Measurements from ENCODE around the gene CCDC188.

The CCDC188 gene

DNA sequence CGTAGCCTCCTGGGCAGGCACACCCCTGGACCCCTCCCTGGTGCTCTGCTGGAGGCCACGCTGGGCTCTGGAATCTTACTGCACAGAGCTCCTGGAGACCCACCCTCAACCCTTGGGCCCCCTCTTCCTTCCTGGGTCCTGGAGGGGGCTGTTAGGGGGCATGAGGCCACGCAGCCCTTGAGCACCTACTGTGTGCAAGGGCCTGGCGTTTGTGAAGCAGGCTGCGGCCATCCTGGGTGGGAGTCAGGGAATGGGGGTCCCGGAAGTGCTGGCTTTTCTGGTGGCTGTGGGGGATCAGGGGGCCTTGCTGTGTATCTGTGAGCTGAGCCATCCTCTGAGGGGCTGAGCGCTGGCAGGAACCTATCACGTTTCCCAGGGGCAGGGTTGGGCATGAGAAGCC, 40.9 kb upstream of the CCDC188 start:
- no peak overlapping the region for H3K4me3 ChIP-seq (ENCODE audit: low read depth, low read length)
- H3K9me3 ChIP-seq: no peaks in the 10 kb centered on the region
- no peaks in the 10 kb centered on the region for H3K4me1 ChIP-seq
- no peaks in the 10 kb centered on the region for H3K36me3 ChIP-seq
- no peak for DNase-seq
- TF ChIP-seq, protein P1, sequence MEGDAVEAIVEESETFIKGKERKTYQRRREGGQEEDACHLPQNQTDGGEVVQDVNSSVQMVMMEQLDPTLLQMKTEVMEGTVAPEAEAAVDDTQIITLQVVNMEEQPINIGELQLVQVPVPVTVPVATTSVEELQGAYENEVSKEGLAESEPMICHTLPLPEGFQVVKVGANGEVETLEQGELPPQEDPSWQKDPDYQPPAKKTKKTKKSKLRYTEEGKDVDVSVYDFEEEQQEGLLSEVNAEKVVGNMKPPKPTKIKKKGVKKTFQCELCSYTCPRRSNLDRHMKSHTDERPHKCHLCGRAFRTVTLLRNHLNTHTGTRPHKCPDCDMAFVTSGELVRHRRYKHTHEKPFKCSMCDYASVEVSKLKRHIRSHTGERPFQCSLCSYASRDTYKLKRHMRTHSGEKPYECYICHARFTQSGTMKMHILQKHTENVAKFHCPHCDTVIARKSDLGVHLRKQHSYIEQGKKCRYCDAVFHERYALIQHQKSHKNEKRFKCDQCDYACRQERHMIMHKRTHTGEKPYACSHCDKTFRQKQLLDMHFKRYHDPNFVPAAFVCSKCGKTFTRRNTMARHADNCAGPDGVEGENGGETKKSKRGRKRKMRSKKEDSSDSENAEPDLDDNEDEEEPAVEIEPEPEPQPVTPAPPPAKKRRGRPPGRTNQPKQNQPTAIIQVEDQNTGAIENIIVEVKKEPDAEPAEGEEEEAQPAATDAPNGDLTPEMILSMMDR (IDR thresholded peaks at IDR 0.05; ENCODE audit: low read depth, low read length): no peak
- no peaks in the 10 kb centered on the region for H3K27me3 ChIP-seq

DNA sequence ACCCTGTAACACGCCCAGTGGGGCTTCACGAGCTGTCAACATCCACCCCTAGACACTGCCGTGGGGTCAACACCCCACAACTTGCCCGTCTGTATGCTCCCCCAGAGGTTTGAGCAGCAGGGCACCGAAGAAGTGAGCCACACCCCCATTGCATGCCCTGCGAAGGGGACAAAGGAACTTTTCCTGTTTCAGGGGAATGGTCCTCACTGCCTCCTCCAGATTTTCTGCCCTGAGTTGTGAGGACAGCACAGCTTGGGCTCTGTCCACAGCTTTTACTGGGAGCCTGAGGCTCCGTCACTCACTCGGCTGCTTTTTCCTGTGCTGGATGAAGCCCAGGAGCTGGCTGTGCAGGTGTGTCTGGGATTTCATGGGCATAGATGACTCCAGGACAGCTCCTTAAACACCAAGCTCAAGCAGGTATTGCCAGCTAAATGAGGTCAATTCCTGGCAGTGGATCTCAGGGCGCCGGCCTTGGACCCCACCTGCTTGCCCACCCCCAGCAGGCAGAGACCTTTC, 40.2 kb upstream of the CCDC188 start:
- TF ChIP-seq, protein P1 (IDR thresholded peaks at IDR 0.05; ENCODE audit: low read depth, low read length): no peak
- no peak for DNase-seq
- H3K27me3 ChIP-seq: no peaks in the 10 kb centered on the region

DNA sequence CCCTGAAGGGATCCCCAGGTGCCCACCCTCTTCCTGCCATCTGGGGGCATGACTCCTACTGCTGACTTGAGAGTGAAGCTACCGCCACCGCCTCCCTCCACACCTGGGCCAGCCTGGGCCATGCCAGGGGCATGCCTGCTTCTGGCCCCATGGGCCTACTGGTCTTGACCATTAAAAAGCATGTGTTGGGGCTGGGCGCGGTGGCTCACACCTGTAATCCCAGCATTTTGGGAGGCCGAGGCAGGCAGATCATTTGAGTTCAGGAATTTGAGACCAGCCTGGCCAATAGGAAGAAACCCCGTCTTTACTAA, 37.7 kb upstream of the CCDC188 start:
- DNase-seq: no peak
- TF ChIP-seq, protein P1 (IDR thresholded peaks at IDR 0.05; ENCODE audit: low read depth, low read length): no peak
- H3K27me3 ChIP-seq: no peaks in the 10 kb centered on the region

More for the DNA sequence above, 40.2 kb upstream of the CCDC188 start:
- Histone ChIP-seq H3K4me1 (no peaks in the 10 kb centered on the region), H3K4me3 (ENCODE audit: low read depth, low read length) (no peak overlapping the region), H3K36me3 (no peaks in the 10 kb centered on the region), H3K9me3 (no peaks in the 10 kb centered on the region)

DNA sequence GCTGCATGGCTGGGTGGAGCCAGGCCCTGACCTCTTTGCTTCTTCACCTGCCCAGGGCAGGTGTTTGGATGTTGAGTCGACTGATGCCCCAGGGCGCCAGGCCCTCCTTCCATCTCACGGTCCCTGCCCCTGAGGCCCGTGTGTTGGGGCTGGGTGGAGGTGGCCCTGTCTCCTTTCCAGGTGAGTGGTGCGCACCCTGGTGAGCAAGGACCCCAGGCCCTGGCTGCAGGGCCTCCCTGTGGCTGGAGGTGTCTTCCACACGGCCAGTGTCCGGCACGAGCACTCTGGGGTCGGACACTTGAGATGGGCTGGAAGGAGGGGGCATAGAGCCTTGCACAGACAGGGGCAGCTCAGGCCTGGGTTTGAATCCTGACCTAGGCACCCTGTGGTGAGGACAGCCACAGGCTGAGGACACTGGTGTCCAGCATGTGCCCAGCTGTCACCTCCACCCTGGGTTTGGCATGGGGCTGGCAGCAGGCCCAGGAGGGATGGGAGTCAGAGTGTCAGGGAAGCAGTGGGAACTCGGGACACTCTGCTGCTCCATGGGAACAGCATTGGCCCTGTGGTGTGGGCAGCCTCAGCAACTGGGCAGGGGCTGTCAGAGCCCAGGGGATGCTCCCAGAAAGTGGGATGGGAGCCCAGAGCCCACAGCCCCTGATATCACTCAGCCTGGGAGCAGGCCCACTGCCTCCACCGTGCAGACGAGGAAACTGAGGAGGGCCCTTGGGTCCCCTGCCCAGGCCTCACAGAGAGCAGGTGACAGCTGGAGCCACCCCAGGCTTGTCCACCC, 37.1 kb upstream of the CCDC188 start:
- H3K4me1 ChIP-seq: no peaks in the 10 kb centered on the region
- TF ChIP-seq, protein P1 (IDR thresholded peaks at IDR 0.05; ENCODE audit: low read depth, low read length): no peak
- DNase-seq: no peak
- no peaks in the 10 kb centered on the region for H3K9me3 ChIP-seq
- no peaks in the 10 kb centered on the region for H3K36me3 ChIP-seq
- no peaks in the 10 kb centered on the region for H3K27me3 ChIP-seq
- no peak overlapping the region for H3K4me3 ChIP-seq (ENCODE audit: low read depth, low read length)

More for the DNA sequence above, 37.7 kb upstream of the CCDC188 start:
- Histone ChIP-seq H3K4me3 (ENCODE audit: low read depth, low read length) (no peak overlapping the region), H3K4me1 (no peaks in the 10 kb centered on the region), H3K9me3 (no peaks in the 10 kb centered on the region), H3K36me3 (no peaks in the 10 kb centered on the region)

DNA sequence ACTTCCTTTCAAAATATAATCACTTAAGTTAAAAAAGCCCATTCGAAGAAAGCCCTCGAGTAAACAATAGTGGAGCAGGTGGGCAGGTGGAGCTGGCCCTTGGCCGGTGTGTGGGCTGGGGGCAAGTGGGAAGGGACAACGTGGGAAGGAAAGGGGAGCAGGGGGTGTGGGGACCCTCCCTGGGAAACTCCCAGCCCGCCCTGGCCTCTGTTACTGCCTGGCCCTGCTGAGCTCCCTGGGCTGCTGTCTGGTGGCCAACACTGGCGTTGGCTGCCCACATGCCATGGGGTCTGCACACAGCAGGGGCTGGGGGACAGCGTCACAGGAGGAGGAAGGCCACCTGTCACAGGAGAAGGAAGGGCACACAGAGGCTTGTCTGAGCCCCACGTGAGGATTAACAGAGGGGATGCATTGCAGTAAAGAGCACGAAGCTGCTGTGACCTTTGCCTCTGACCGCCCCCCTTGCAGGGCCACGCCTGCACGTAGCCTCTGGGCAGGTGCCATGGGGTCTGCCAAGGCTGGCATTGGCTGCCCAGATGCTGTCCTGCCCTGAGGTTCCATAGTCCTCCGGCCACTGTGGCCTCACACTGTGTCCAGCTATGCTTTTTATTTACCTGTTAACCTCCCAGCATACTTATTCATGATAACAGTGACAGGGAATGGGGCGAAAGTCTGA, 36.2 kb upstream of the CCDC188 start:
- Histone ChIP-seq H3K27me3 (no peaks in the 10 kb centered on the region), H3K9me3 (no peaks in the 10 kb centered on the region), H3K4me3 (ENCODE audit: low read depth, low read length) (no peak overlapping the region), H3K4me1 (no peaks in the 10 kb centered on the region), H3K36me3 (no peaks in the 10 kb centered on the region)
- no peak for DNase-seq
- TF ChIP-seq, protein P1 (IDR thresholded peaks at IDR 0.05; ENCODE audit: low read depth, low read length): no peak
